ENCODE measurements around the gene SMAD6.

DNA sequence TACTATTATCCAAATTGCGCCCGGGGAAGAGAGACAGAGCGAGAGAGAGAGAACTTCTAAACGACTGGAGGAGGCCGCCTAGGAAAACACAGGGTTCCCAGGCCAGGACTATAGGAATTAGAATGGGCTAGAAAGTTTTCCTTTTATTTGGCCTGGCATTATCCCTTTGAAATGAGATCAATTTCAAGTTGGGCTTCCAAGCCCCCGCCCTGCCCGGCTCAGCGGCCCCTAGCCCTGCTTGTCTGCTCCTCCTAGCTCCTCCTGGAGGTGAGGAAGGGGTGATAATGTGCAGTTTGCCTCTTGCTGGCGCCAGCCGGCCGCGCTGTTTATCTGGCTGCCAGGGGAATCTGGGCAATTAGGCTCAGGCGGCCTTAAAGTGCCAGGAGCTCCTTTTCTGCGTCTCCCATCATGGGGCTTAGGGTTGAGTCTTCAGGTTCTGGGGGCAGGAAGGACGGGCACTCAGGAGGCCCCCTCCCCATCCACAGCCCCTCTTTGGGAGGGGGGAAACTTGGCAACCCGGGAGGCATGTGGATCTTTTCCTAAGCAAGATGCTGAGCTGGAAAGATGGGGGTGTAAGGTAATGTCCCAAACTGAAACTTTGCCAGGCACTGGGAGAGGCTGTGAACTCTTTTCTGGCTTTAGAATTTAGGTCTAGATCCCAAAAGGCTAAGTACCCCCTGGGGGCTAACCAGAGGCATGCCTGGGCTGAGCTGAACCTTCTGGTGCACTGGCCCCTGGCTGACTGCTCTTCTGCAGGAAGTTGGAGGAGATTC lies 5.5 kb downstream of the SMAD6 start:
- TF ChIP-seq, protein P1, sequence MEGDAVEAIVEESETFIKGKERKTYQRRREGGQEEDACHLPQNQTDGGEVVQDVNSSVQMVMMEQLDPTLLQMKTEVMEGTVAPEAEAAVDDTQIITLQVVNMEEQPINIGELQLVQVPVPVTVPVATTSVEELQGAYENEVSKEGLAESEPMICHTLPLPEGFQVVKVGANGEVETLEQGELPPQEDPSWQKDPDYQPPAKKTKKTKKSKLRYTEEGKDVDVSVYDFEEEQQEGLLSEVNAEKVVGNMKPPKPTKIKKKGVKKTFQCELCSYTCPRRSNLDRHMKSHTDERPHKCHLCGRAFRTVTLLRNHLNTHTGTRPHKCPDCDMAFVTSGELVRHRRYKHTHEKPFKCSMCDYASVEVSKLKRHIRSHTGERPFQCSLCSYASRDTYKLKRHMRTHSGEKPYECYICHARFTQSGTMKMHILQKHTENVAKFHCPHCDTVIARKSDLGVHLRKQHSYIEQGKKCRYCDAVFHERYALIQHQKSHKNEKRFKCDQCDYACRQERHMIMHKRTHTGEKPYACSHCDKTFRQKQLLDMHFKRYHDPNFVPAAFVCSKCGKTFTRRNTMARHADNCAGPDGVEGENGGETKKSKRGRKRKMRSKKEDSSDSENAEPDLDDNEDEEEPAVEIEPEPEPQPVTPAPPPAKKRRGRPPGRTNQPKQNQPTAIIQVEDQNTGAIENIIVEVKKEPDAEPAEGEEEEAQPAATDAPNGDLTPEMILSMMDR (conservative IDR thresholded peaks at IDR 0.05 in 1 of 2, IDR thresholded peaks at IDR 0.05 in 1 of 2; ENCODE audit: low read depth in 1 of 2, low read length in 2 of 2), result peak in 1 of 2 donors; percentile 36
- TF ChIP-seq EZH2 (IDR thresholded peaks at IDR 0.05; ENCODE audit: low read length, missing control alignments), result no peak

Data from fibroblast of lung (primary cell).